ACC112 (cell line): ENCODE data around the gene PRRG4.
"Not testable (repeated sequence)": the region's sequence is repeated elsewhere in the genome, so short reads cannot be mapped to it uniquely, and the experiment has no call there.

ENCODE experiments used
- H2AFZ ChIP-seq: fragments of 200-600 bp; sonication (generic); one replicate; pipeline ENCODE4 v1.6.0; 2017; ENCODE audit warnings: antibody characterized with exemption, low read length; ENCODE audit not compliant: unreplicated experiment
- H3K27ac ChIP-seq: fragments of 200-600 bp; sonication (generic); 2 replicates; pipeline ENCODE4 v1.5.1; 2014; ENCODE audit warnings: low read depth, mild to moderate bottlenecking, antibody characterized with exemption, low read length, moderate library complexity
- H3K27me3 ChIP-seq: fragments of 200-600 bp; sonication (generic); 2 replicates; pipeline ENCODE4 v1.6.1; 2014; ENCODE audit warnings: mild to moderate bottlenecking, antibody characterized with exemption, low read length, moderate library complexity, mixed read lengths; ENCODE audit not compliant: insufficient read depth
- H3K36me3 ChIP-seq: fragments of 200-600 bp; sonication (generic); 2 replicates; pipeline ENCODE4 v1.6.1; 2016; ENCODE audit warnings: mild to moderate bottlenecking, antibody characterized with exemption, low read length, moderate library complexity, mixed read lengths; ENCODE audit not compliant: insufficient read depth
- H3K4me1 ChIP-seq: fragments of 200-600 bp; sonication (generic); one replicate; pipeline ENCODE4 v1.6.1; 2016; ENCODE audit warnings: low read length, mixed read lengths; ENCODE audit not compliant: insufficient read depth, unreplicated experiment, control insufficient read depth
- H3K4me3 ChIP-seq: fragments of 200-600 bp; sonication (generic); 2 replicates; pipeline ENCODE4 v1.5.1; 2014; ENCODE audit warnings: mild to moderate bottlenecking, low read depth, low read length
- H3K79me2 ChIP-seq: fragments of 200-600 bp; sonication (generic); one replicate; pipeline ENCODE4 v1.6.0; 2016; ENCODE audit warnings: low read length; ENCODE audit not compliant: control insufficient read depth, unreplicated experiment, insufficient read depth

Gene PRRG4

DNA sequence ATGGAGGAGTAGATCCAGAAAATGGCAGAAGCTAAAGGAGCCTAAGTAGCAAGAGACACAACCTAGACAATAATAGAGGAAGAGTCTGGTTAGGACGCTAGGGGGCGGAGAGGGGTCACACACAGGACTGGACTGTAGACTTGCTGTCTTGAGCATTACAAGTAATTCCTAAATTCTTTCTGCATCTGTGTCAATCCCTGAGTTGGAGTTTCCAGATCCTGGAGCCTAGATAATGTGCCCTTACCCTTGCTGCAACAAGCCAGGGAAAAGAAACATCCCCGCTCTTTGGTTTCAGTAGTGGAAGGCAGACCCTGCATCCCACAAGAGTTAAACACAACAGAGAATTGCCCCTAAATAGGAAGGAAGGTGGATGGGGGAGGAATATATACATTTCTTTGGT, 20.4 kb upstream of the PRRG4 start:
- Histone ChIP-seq H3K4me1 (no peaks in the 10 kb centered on the region), H2AFZ (peak overlapping the region; percentile 74), H3K79me2 (no peaks in the 10 kb centered on the region), H3K27ac (no peak overlapping the region), H3K4me3 (no peak overlapping the region), H3K27me3 (no peaks in the 10 kb centered on the region), H3K36me3 (no peaks in the 10 kb centered on the region)

DNA sequence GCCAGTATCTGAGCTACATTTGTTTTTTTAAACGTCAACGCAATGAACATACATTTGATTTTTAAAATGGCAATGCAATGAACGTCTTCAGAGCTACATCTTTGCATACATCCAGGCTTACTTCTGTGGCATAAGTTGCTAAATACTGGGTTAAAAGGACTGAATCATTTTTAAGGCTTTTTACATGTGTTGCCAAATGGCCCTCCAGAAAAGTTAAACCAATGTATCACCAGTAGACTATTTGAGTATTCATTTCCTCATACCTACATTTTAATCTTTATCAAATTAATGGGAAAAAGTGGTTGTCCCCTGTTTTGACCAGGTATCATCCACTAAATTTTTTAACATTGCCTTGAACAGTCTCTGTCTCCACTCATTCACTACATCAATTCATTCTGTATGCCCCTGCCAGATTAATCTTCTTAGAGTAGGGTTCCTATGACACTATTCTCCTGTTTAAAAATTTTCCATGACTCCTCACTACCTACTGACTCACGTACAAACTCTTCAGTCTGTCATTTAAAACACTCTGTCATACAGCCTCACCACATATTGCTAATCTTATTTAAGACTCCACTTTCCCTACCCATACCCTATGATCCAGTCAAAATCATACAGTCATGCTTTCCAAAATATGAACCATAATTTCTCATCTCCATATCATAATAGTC, 12.4 kb upstream of the PRRG4 start:
- Histone ChIP-seq H3K27me3 (no peaks in the 10 kb centered on the region), H3K79me2 (no peaks in the 10 kb centered on the region), H3K27ac (no peak overlapping the region), H3K4me1 (peaks cover 14% of the 10 kb centered on the region), H3K36me3 (no peaks in the 10 kb centered on the region), H3K4me3 (no peak overlapping the region), H2AFZ (no peak overlapping the region)

DNA sequence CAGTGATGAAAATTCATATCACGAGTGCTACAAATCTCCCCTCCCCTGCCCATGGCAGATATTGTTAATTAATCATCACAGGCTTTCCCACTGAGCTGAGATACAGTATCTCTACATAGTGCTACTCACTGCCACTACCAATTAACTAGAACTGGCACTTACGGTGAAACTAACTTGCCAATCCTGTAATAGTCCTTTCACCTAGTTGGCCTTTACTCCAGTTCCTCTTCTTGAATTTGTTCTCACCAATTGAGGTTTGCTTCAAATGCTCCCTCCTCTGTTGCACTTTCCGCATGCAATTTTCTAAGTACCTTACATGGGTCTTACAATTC, 11.9 kb upstream of the PRRG4 start:
- H2AFZ ChIP-seq: no peak overlapping the region
- no peaks in the 10 kb centered on the region for H3K36me3 ChIP-seq
- peaks cover 14% of the 10 kb centered on the region for H3K4me1 ChIP-seq
- H3K27me3 ChIP-seq: no peaks in the 10 kb centered on the region
- no peaks in the 10 kb centered on the region for H3K79me2 ChIP-seq
- no peak overlapping the region for H3K27ac ChIP-seq
- no peak overlapping the region for H3K4me3 ChIP-seq

DNA sequence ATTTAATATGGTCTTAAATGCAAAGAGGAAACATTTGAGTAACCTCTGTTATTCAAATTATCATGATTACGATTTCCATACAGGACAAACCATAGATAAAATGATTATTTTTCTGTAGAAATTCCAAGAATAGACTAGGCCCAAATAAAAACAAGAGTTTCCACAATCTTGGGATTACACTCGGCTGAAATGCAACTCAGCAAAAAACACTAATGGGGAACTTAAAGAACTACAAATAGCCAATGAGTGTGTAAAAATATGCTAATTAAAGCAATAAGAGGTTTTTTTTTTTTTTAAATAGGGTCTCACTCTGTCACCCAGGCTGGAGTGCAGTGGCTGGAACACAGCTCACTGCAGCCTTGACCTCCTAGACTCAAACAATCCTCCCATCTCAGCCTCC, 10.5 kb upstream of the PRRG4 start:
- H2AFZ ChIP-seq: no peak overlapping the region
- H3K4me1 ChIP-seq: peaks cover 14% of the 10 kb centered on the region
- H3K36me3 ChIP-seq: no peaks in the 10 kb centered on the region
- no peaks in the 10 kb centered on the region for H3K79me2 ChIP-seq
- no peak overlapping the region for H3K27ac ChIP-seq
- no peaks in the 10 kb centered on the region for H3K27me3 ChIP-seq
- H3K4me3 ChIP-seq: no peak overlapping the region

DNA sequence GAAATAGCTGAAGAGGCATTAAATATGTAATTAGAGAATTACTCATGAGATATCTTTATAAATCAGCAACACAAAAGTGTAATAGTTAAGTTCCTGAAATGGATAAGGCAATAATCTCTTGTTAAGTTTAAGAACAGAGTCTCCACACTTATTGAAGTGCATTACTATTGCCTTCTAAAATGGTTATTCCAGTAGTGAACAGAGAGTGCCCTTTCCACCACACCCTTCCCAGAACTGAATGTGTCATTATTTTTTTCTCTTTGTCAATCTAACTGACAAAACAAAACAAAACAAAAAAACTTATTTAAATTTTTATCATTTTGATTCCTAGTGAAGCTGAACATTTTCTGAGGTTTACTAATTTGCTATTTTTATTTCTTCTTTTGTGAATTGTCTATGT, 9.2 kb upstream of the PRRG4 start:
- H3K27ac ChIP-seq: no peak overlapping the region
- H3K27me3 ChIP-seq: no peaks in the 10 kb centered on the region
- no peaks in the 10 kb centered on the region for H3K79me2 ChIP-seq
- H3K36me3 ChIP-seq: no peaks in the 10 kb centered on the region
- no peak overlapping the region for H2AFZ ChIP-seq
- peaks cover 14% of the 10 kb centered on the region for H3K4me1 ChIP-seq
- no peak overlapping the region for H3K4me3 ChIP-seq

DNA sequence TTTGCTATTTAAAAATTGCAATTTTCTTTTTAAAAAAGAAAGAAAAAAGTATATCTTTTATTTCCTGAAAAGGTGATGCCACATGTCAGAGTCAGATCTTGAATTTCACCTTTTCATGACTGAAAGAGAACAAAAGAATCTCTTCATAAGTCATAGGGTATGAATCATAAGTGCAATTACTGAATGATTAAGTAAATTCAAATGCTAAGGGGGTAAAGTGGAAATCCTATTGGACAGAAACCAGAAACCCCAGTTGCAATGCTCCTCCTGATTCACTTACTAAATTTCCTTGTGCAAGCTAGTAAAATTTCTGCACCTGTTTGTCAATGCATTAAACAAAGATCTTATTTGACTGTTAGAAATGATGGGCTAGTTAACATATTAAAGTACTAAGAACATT, 8.2 kb upstream of the PRRG4 start:
- Histone ChIP-seq H3K36me3 (no peaks in the 10 kb centered on the region), H2AFZ (no peak overlapping the region), H3K27ac (no peak overlapping the region), H3K79me2 (no peaks in the 10 kb centered on the region), H3K27me3 (no peaks in the 10 kb centered on the region), H3K4me3 (no peak overlapping the region), H3K4me1 (peaks cover 14% of the 10 kb centered on the region)

DNA sequence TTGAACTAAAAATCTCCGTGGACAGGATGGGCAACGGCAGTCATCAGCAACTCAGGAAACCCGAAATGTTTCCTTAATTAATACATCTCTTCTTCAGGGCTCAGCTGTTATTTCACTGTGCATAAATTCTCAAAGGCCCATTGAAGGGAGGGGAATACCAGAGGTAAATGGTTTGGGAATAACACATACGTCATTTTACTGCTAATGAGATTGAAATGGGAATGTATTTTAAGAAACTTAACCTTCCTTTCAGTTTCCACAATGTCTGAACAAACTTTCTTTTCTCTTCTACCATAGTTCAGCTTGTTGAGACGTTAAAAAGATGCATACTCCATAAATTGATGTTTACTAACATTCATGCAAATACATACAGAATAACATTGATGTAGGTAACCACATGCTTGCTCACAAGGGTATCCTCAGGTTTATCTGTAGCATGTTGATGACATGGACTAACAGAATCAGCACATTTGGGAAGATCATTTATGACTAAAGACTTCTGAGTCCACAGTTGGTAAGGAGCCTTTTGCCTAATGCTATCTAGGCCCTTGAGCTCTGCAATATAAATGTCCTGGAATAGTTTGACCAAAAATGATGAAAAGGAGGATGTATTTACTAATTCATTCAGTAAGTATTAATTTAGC, 7.7 kb upstream of the PRRG4 start:
- Histone ChIP-seq H3K4me1 (peaks cover 14% of the 10 kb centered on the region), H3K36me3 (no peaks in the 10 kb centered on the region), H3K79me2 (no peaks in the 10 kb centered on the region), H3K27ac (no peak overlapping the region), H3K27me3 (no peaks in the 10 kb centered on the region), H2AFZ (no peak overlapping the region), H3K4me3 (no peak overlapping the region)

DNA sequence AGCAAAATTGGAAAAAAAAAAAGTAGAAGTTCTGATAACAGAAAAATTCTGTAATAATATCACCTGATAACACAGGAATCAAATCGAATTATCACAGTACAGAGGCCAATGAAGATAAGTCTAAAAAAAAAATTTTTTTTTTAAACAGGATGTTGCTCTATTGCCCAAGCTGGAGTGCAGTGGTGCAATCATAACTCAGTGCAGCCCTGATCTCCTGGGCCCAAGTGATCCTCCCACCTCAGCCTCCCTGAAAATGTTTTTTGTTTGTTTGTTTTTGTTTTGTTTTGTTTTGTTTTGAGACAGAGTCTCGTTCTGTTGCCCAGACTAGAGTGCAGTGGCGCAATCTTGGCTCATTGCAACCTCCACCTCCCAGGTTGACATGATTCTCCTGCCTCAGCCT, 6.1 kb upstream of the PRRG4 start:
- H3K4me1 ChIP-seq: peaks cover 14% of the 10 kb centered on the region
- not testable (repeated sequence) for H3K36me3 ChIP-seq, H3K27me3 ChIP-seq, H2AFZ ChIP-seq, H3K79me2 ChIP-seq, H3K27ac ChIP-seq, H3K4me3 ChIP-seq

DNA sequence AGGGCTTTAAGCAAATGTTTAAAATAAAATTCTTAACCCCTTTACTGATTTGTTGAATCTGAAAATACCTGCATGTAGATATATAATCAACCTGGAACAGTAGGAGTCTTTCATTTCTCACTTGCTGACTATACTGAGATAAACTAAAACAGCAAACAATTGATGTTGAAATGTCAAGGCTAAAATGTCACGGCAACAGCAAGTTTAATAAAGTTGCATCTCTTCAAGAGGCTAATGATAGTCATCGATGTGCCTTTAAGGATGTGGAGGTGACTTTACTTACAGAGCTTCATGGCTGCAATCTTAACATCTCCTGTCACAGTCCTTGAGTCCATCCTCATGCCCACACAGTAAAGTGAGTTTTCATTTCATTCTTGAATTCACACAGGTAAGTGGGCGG, 3.6 kb upstream of the PRRG4 start:
- Histone ChIP-seq H3K79me2 (no peaks in the 10 kb centered on the region), H3K36me3 (no peaks in the 10 kb centered on the region), H3K4me3 (no peak overlapping the region), H3K27me3 (no peaks in the 10 kb centered on the region), H3K27ac (no peak overlapping the region), H2AFZ (no peak overlapping the region), H3K4me1 (peaks cover 4% of the 10 kb centered on the region)

DNA sequence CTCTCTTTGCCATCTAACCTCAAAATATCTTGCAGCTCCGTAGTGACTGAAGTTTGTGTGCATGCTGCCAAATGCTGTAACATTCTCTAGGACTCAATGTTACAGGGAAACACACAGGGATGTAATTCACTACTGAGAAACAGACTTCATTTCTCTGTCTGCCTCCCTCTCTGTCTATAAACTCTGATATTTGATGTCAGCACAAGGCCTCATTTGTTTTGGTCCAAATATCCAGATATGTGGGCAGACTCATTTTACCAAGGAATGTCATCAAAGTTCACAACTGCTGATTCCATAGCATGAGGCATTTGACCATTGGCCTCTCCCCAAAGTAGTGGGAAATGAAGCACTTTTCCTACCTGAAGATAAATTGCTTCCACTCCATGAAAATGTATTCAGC, 2.5 kb upstream of the PRRG4 start:
- Histone ChIP-seq H3K79me2 (no peaks in the 10 kb centered on the region), H3K36me3 (no peaks in the 10 kb centered on the region), H2AFZ (no peak overlapping the region), H3K27ac (no peak overlapping the region), H3K27me3 (0 out of 2 replicates have a peak, but pooled peaks cover 3% of the 10 kb centered on the region), H3K4me3 (no peak overlapping the region), H3K4me1 (no peaks in the 10 kb centered on the region)

DNA sequence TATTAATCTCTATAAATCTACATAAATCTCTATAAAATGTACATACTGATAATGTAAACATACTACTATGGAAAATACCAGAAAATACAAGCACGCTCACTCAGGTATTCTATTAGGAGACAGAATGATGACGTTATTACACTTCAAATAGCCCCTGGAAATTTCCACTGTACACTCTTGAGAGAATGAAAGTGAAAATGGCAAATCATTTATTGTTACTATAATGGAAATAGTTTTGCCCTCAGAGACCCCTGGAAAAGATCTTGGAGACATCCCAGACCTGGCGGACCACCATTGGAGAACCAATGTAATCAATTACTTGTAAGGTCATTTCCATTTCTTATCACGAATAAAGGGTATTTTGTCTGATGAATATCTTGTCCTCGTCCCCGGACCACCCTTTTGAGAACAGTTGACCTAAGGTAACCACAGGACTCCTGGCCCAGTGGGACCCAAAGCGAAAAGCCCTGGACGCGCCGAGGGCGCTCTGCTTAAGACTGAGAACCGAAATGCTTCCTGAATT, 509 bp upstream of the PRRG4 start:
- Histone ChIP-seq H3K4me1 (no peaks in the 10 kb centered on the region), H3K27ac (no peak overlapping the region), H3K36me3 (no peaks in the 10 kb centered on the region), H3K27me3 (0 out of 2 replicates have a peak, but pooled peaks cover 3% of the 10 kb centered on the region), H2AFZ (peak overlapping the region; percentile 97), H3K4me3 (peak overlapping the region; percentile 80), H3K79me2 (no peaks in the 10 kb centered on the region)
